HT1080 (cell line): ENCODE data around the gene IL17RA. TPM values are rescaled to one million over a fixed set of nuclear protein-coding genes. Genes with fewer than 3 reads are reported as not detected.

ENCODE experiments used
- DNase-seq: peaks from one replicate; pipeline ENCODE4 v3.0.0-alpha.2; 2015; ENCODE audit warnings: low read depth
- total RNA-seq: library from RNA; depleted of rRNA; stranded (reverse); fragments of >200 nt; shearing (Covaris generic); gene quantifications from 2 replicates; pipeline ENCODE4 v1.2.3, GENCODE V29; 2014

The IL17RA gene
- total RNA-seq, 1 experiment from 2014 or later, result 4.5 TPM

DNA sequence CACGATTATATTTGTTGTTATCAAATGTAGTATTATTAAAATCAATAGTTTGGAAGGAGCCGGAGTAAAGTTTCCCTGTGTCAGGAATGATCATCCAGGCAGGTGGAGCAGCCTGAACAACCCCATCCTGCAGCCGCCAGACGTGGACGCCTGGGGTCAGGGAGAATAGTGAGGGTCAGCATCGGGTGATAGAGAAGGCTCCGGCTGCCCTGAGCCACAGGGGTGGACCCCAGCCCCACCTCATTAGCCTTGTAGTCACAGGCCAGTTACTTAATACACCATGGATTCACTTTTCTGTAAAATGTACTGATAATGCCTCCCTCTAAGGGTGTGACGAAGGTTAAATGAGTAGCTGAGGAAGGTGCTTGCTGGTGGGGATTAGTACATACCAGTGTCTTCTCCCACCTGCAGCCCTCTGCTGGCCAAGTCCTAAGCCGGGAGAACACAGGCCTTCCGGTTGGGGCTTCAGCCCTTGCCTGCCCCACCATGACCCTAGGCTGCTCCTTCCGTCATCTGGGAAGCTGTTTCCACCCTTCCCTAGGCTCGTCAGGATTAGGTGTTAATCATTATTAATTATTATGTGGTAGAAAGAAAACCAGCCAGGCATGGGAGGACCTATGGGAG is 21.5 kb downstream of the IL17RA start:
- DNase-seq, result no peak

DNA sequence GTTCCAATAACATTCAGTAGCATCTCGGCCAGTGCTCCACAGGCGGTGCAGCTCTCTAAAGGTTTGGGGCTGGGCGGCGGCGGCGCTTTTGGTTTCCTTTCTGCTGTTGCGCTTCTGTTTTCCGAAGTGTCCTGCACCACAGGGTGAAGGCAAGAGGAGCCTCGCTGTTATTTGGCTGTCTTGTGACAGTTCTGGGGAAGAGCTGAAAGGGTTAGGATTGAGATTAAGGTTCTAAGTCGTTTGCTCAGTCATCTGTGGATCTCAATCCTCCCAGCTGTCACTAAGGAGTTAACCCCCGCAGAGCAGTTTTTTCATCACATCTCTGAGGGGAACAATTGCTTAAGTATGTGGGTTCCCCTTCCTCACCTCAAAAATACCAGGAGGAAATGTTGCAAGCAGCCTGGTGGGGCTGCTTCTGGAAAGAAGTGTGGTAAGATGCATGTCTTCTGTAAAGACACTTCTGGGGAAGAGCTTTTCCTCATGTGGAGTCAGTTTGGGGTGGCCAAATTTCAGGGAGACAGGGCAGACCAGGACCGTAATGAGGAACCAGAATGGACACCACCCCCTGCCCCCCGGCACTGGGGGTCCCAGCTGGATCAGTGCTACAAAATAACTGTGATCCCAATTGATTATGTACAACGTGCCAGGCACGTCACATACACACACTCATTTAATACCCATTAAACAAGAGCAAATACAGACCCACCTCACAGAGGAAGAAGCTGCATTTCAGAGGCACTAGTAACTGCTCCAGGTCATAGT is 22.2 kb downstream of the IL17RA start:
- DNase-seq, result no peak

DNA sequence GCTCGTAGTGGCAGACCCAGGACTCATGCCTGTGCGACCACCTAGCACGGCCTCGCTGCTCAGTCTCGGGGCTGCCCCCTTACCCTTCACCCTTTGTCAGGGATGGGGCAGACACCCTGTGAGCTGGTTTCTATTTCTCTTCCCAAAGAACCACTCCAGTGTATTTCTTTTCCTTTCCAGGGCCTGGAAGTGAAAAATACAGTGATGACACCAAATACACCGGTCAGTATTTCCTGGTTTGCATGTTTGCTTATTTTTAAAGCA is 22.7 kb downstream of the IL17RA start:
- no peak for DNase-seq

DNA sequence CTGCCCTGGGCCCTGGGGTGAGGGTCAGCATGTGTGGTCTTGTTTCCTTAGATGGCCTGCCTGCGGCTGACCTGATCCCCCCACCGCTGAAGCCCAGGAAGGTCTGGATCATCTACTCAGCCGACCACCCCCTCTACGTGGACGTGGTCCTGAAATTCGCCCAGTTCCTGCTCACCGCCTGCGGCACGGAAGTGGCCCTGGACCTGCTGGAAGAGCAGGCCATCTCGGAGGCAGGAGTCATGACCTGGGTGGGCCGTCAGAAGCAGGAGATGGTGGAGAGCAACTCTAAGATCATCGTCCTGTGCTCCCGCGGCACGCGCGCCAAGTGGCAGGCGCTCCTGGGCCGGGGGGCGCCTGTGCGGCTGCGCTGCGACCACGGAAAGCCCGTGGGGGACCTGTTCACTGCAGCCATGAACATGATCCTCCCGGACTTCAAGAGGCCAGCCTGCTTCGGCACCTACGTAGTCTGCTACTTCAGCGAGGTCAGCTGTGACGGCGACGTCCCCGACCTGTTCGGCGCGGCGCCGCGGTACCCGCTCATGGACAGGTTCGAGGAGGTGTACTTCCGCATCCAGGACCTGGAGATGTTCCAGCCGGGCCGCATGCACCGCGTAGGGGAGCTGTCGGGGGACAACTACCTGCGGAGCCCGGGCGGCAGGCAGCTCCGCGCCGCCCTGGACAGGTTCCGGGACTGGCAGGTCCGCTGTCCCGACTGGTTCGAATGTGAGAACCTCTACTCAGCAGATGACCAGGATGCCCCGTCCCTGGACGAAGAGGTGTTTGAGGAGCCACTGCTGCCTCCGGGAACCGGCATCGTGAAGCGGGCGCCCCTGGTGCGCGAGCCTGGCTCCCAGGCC is 23.7 kb downstream of the IL17RA start:
- DNase-seq, result no peak

DNA sequence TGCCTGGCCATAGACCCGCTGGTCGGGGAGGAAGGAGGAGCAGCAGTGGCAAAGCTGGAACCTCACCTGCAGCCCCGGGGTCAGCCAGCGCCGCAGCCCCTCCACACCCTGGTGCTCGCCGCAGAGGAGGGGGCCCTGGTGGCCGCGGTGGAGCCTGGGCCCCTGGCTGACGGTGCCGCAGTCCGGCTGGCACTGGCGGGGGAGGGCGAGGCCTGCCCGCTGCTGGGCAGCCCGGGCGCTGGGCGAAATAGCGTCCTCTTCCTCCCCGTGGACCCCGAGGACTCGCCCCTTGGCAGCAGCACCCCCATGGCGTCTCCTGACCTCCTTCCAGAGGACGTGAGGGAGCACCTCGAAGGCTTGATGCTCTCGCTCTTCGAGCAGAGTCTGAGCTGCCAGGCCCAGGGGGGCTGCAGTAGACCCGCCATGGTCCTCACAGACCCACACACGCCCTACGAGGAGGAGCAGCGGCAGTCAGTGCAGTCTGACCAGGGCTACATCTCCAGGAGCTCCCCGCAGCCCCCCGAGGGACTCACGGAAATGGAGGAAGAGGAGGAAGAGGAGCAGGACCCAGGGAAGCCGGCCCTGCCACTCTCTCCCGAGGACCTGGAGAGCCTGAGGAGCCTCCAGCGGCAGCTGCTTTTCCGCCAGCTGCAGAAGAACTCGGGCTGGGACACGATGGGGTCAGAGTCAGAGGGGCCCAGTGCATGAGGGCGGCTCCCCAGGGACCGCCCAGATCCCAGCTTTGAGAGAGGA is 24.5 kb downstream of the IL17RA start:
- no peak for DNase-seq

DNA sequence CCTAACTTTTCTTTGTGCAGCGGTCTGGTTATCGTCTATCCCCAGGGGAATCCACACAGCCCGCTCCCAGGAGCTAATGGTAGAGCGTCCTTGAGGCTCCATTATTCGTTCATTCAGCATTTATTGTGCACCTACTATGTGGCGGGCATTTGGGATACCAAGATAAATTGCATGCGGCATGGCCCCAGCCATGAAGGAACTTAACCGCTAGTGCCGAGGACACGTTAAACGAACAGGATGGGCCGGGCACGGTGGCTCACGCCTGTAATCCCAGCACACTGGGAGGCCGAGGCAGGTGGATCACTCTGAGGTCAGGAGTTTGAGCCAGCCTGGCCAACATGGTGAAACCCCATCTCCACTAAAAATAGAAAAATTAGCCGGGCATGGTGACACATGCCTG is 25.2 kb downstream of the IL17RA start:
- no peak for DNase-seq

DNA sequence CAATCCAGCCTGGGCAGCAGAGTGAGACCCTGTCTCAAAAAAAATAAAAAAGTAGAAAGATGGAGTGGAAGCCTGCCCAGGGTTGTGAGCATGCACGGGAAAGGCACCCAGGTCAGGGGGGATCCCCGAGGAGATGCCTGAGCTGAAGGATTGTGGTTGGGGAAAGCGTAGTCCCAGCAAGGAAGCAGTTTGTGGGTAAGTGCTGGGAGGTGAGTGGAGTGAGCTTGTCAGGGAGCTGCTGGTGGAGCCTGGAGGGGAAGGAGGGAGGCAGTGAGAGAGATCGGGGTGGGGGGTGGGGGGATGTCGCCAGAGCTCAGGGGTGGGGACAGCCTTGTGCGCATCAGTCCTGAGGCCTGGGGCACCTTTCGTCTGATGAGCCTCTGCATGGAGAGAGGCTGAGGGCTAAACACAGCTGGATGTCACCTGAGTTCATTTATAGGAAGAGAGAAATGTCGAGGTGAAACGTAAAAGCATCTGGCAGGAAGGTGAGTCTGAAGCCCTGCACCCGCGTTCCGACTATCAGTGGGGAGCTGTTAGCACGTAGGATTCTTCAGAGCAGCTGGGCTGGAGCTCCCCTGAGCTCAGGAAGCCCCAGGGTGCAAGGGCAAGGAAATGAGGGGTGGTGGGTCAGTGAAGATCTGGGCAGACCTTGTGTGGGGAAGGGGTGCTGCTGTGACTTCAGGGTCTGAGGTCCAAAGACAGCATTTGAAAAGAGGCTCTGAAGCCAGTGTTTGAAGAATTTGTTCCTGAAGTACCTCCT is 26.2 kb downstream of the IL17RA start:
- DNase-seq, result no peak

DNA sequence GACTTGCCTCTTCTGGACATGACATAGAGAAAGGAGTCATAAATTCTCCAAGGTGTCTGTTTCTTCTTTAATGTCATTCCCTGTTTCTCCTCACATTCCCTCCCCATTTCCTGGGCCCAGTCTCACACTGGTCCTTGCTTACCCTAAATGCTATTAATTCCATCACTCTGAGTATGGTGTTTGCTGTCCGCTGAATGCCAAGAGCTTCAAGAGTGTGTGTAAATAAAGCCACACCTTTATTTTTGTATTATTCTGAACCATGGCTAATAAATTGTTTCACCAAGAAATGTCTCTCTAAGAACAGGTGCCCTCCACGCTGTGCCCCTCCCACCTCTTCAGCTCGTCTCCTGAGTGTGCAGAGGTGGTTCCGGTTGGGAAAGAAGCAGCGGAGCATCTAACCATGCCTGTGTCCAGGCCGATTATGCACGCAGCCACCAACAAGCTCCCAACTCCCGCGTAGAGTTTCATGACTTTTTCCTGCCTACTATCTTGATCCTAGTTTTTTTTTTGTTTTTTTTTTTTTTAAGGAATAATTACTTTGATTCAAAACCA is 27.8 kb downstream of the IL17RA start:
- no peak for DNase-seq

DNA sequence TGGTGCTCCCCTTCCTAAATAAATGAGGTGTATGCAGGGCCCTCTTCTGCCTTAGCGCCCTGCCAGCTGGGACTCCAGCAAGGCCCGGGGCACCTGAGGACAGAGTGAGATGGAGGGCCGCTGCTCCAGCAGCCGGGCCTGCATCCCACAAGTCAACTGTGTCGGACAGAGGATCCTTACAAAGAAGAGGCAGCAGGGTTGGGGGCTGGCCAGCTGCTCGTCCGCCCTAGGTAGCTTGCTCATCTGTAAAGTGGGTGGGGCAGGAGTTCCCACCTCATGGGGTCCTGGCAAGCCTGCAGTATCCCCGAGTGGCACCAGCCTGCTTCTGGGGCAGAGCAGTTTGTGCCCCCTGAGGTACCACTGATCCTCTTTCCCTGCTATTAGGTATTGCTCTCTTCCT is 28.8 kb downstream of the IL17RA start:
- DNase-seq, result no peak

DNA sequence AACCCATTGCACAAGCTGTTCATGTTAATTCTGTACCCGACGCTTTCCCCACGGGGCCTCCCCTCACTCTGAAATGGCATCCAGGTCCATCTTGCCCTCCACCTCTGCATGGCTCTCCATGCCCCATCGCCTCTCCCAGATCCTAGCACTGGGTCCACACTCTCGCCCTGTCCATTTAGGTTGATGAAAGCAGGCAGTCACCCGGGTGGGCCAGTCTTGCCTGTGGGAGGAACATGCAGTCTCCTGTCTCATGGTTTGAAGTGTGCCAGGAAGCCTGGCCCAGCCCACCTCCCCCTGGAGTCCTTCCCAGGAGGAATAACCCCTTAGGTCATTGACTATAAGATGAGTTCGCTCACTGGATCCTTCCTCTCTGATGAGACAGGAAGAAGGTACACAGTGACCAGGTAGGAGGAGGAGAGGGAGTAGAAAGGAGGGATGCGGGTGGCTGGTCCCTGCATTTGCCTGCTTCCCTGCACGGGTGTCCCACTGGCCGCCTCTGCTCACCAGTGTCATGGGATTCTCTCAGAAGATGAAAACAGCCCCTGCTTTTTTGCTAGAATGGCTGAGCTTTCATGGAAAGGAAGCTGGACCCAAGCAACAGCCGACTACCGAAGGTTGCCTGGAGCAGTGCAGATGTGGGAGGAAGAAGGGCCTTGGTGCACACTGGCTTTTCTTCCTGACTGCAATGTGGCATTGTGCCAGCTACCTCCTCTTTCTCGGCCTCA is 29.5 kb downstream of the IL17RA start:
- DNase-seq, result no peak

DNA sequence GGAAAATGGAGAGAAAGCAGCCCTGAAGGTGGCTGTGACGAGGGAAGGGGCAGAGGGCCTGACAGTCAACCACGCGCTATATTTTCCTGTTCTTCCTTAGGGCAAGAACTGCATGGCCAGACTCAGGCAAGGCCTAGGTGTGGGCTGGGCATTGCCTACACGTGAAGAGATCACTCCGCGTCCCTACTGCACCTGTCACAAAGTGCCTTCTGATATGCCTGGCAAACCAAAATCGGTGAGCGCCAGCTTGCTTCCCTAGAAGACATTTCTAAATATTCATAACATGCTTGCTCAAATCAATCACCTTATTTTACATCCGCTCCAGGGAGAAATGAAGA is 30.1 kb downstream of the IL17RA start:
- no peak for DNase-seq

DNA sequence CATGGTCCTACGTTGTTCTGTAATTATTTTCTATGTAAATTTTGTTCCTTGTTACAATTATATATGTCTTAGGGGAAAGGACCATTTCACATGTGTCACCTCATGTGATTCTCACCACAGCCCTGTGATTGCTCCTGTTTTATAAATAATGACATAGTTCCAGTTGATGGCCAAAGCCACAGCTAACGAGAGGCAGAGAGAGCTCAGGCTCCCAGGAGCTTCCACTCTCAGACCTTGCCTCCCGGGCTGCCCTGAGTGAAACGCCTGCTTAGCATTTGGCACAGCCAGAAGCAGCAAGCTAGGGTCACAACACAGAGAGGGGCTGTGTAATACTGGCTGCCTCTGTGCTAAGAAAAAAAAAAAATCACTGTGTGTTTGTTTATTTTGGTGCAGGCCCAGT is 30.4 kb downstream of the IL17RA start:
- no peak for DNase-seq

DNA sequence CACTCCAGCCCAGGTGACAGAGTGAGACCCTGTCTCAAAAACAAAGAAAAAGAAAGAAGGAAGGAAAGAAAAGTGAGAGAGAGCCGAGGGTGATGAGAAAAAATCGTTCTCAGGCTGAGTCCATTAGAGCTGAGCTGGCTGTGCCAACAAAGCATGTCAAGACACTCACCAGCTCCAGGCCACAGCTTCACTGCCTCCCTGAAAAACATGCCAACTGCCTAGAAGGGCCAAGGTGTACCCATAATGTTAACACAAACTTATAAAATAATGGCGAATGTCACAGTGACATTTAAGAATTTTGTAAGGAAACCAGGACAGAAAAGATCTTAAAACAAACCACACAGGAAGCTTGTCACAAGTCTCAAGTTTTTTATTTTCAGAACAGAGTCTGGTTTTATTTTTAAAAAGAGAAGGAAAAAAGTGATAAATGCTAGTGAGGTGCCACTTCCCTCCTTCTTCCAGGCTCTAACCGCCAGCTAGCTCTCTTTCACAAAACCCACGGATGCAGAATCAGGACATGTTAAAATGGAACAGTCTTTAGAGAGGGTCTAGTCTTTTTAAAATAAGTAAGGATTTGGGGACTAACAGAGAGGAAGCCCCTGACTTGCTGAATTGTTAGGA is 31.3 kb downstream of the IL17RA start:
- DNase-seq, result no peak

DNA sequence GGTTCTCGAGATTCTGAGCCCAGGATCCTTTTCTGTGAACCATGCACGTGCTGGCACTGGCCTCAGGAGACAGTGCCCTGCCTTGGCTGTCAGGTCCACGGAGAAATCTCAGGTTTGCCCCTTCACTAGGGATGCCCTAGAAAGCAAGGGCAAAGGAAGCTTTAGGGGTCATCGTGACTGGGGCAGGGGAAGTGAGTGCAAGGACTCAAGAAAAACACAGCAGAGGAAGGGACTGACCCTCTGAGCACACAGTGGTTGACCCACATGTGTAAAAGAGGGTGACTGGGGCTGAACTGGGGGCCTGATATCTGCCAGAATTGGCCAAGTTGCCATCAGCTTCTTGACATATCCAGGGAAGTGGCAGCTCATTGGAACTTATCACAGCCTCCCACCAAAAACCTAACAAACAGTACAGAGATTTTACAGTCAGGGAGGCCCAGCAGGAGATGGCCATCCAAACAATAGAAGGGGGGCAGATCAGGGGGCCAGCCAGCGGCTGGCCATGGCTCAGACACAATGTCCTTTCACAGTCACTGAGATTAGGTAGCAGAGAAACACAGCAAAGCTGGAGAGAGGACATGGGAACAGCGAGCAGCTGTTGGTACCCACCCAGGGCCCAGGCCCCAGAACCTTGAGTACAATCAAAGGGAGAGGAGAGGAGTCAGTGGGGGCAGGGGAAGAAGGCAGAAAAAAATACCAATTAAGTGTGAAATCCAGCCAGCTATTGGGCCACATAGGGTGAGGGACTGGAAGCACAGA is 32.0 kb downstream of the IL17RA start:
- DNase-seq, result no peak

DNA sequence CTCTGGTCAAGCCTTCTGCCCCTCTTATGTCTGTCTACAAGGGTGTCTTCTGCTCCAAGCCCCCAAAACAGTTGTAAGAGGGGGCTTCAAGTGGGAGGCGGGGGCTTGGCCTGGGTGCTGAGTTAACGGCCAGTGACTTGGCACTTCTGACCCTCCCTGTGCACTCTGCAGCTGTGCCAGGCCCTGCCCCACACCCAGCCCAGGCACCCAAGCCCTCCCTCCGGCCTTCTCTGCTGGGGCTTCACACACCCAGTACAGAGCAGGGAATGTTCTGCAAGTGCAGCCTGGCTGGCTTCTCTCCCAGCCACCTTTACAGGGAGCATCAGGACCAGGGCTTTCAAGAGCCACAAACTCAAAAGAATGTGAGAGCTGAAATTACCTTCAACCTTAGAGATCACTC is 32.6 kb downstream of the IL17RA start:
- no peak for DNase-seq

DNA sequence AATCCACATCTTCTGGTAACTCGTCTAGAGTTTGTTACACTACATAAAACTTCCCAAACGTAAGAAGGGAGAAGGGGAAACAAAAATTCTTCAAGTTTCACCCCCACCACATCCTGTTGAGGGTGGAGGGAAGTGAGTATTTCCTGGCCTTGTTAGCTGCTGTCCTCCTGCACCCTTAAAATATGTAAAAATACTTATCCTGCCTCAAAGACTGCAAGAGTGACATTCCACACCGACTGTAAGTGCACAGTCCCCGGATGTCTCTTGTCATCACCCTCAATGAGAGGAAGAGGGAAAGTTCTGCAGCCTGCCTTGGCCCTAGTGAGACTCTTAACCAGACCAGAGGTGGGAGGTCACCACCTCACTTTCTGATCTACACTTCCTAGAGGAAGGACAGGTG is 33.1 kb downstream of the IL17RA start:
- DNase-seq, result no peak

DNA sequence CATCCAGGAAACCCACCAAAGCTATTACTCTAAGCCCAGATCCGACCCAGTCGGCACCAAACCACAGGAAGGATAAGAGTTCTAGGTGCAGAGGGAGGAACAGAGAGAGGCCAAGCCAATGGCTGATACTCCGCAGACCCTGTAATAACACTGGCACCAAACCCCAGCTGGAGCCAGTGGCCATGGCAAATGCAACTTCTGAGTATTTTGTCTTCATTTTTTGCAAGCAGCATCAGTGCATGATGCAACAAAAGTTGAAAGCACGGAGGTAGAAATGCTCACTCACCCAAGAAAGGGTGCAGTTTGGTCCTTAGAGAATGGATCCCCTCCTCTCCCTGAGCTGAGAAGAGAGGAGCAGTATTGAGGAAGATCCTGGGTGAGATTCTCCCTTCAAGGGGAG is 33.5 kb downstream of the IL17RA start:
- no peak for DNase-seq

DNA sequence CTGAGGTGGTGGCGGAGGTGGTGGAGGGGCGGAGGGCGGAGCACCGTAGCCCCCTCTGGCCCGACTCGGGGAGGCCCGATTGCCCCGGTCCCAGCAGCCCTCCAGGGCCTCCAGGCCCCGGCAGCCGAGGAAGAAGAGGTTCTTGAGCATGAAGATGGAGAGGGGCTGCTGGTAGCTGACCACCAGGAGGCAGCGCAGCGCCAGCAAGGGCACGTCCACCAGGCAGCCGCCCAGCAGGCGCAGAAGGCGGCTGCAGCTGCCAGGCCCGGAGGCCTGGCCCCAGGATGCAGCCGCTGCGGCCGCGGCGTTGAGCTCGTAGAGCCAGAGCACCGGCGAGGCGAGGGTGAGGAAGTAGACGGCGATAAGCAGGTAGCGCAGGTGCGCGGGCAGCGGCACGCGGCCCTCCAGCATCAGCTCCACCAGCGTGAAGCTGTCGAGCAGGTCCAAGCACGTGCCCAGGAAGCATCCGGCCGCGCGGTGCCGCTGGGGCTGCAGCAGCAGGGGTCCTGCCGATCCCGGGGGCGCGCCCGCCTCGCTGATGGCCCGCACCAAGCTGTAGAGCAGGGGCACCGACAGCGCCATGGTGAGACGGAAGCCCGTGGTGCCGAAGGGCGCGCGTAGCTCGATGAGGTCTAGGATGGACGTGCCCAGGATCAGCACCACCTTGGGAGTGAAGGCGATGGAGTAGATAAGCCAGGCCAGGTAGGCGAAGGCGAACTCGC is 34.8 kb downstream of the IL17RA start:
- DNase-seq, result no peak
